GM18498 (cell line): ENCODE measurements around the gene XPNPEP2.

Experiments used
- ATAC-seq: cut with Tn5 transposase; IDR thresholded peaks from one replicate; pipeline ENCODE4 v1.9.1; 2021; ENCODE audit warnings: mild to moderate bottlenecking, moderate library complexity; ENCODE audit not compliant: unreplicated experiment

Gene XPNPEP2

DNA sequence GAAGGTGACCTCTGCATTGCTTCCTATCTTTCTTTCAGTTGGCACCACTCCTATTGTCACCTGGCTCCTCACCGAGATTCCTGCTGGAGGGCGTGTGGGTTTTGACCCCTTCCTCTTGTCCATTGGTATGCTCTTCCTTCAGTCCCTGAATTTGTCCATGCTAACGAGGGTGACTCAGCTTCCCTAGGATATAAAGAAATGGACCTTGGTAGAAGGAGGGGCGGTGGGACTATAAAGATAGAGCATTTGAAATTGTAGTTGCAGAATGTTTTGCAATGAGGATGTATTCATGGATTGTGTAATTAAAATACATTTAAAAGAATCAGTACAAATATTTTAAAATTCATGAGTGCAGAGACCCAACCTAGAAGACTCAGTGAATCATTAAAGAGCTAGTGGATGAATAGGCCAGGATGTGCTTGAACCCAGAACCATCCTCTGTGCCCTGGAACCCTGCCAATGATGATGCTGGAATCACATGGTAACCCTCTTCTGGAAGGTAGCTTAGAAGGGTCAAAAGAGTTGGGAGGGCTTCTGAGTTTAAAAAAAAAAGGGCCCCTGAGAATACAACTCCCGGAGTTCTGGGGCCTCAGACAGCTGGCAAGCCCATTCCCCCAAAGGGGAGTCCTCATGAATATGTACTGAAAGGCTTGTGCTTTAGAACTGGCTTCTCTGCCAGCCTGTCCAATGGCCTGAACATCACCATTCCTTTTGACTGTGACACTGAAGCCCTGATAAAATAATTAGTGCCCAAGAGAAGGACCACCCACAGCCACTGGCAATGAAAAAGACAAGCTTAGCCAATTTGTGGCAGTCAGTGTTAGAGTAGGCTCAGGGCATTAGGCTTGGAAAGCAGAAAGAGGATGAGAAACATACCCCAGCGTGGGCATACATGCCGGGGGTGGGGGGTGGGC is 8.0 kb downstream of the XPNPEP2 start:
- ATAC-seq: no peak

DNA sequence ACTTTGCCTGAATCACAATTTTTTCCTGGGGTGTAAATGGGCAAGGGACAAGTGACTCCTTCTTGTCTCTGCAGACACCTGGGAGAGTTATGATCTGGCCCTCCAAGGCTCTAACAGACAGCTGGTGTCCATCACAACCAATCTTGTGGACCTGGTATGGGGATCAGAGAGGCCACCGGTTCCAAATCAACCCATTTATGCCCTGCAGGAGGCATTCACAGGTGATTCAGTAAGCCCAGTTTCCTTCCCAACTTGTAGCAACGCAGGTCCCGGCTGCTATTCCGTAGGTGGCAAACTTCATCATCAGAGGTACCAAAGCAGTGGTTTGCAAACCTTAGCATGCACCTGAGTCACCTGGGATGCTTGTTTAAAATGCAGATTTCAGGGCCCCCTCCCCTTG is 8.8 kb downstream of the XPNPEP2 start:
- ATAC-seq: no peak

DNA sequence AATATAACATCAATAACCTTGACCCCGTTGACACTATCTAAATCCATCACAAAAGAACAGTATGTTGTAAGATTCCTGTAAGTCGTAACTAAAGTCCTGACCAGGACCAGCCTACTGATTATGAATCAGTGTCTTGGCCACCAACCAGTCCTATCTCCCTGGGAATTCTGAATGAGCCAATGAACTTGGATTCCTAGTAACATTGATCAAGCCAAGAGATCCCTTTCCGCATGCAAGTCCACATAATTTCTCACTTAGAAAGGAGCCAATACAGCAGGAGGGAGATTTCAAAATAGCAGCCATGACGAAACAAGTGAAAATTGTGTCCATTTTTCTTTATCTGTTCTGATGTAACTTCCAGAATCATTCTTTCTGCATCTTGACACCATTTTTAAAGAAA is 9.5 kb downstream of the XPNPEP2 start:
- ATAC-seq: no peak

DNA sequence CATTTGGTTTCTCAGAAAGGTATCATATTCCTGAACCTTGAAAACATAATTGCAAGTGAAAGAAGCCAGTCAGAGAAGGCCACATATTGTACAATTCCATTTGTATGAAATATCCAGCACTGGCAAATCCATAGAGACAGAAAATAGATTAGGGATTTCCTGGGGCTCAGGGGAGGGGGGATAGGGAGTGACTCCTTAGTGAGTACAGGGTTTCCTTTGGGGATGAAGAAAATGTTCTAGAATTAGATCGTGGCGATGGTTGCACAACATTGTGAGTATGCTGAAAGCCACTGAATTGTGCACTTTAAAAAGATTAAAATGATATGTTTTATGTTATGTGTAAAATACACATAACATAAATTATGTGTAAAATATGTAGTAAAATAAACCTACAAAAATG is 10.3 kb downstream of the XPNPEP2 start:
- no peak for ATAC-seq

DNA sequence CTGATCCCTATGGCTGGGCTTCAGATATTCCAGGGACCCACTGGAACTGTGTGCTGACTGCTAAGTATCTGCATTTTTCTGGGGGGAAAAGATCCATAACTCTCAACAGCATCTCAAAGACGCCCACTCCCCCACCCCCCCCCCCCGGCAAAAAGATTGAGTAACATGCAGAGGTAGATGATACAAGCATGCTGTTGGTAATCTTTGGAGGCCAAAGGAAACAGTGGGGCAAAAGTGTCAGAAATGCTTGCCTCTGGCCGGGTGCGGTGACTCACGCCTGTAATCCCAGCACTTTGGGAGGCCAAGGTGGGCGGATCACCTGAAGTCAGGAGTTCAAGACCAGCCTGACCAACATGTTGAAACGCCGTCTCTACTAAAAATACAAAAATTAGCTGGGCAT is 12.2 kb downstream of the XPNPEP2 start:
- ATAC-seq: no peak

DNA sequence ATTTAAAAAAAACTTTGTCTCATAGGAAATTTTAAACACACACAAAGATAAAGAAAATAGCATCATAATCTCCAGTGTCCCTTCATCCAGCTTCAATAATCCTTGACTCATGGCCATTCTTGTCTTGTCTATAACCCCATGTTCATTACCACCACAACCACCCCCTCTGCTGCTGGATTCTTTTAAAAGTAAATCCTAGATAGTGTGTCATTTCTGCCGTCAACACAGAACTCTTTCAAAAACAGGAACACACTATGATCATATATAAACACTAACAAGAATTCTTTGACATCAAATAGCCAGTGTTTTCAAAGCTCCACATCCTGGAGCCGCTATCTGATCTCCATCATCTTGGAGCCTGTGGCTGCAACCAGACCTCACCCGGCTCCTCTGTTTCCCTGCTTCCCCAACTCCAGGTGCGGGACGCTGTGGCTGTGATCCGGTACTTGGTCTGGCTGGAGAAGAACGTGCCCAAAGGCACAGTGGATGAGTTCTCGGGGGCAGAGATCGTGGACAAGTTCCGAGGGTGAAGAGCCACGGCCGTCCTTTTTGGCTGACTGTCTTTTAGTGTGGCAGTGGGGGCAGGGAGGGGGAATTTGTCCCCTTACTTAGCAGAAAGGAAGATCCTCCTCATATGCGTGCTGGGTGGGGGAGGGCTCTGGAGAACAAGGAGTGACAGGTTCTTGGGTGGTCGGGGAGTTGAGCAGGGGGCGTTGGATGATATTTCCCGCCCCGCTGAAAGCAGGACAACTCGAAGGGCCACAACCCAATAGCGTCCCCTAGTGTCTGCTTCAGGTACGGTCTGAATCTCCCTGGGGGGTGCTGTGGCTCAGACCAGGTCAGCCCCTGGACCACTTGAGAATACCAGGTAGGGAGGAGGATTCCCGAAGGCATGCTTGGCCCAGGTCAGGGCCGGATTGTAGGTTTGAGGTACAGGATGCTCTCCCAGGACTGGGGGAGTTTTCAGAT is 15.6 kb downstream of the XPNPEP2 start:
- ATAC-seq: no peak

DNA sequence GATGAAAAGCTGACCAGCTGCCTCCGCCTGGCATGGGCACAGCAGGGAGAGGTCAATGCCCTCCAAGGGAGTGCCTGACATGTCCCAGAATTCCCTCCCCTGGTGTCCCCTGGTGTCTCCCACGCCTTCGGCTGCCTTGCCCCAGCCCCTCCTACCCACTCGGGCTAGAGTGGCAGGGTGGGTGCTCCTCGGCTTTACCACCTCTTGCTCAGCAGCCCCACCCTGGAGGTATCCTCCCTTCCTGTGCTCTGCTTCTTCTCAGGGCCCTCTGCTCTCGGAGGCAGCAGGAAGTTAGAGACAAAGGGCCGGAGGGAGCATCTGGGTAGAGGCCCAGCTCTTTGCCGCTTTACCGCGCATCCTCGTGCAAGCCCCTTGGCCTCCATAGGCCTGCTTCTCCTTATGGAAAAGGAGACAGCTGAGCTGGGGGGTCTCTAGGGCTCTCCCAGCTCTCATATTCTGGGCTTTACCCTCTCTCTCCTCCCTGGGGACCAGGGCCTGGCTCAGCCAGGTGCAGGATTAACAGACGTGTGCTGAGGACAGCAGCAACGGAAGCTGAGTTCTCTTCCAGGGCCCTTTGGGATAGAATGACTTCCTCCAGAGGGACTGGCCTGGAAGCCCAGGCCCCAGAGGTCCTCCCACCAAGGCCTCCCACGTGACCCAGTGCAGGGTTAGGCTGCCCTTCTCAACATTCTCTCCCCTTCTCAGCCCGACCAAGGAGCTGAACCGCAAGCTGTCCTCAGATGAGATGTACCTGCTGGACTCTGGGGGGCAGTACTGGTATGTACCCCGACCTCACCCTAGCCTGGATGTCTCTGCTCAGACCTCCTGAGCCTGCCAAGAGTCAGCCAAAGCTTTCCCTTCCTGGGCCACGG is 17.2 kb downstream of the XPNPEP2 start:
- peak; percentile 54 for ATAC-seq

DNA sequence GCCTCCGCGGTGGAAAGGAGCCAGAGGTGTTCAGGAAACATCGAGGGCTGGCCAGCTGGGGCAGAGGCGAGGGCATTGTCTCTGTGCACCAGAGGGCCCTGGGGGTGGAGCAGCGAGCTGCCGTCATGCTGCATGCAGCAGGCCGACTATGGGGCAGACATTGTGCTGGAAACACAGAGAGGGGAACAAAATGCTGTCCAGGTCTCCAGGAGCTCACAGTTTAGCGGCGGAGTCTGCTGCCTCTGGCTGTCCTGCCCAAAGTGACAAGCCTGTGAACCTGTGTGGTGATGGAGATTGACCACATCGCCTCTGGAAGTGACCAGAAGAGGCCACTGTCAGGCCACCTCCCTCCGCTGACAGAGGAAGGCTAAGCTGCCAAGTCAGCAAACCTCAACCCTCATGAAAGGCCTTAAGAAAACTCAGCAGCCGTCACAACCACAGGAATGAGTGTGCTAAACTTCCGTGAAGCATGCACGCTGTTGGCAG is 20.8 kb downstream of the XPNPEP2 start:
- no peak for ATAC-seq

DNA sequence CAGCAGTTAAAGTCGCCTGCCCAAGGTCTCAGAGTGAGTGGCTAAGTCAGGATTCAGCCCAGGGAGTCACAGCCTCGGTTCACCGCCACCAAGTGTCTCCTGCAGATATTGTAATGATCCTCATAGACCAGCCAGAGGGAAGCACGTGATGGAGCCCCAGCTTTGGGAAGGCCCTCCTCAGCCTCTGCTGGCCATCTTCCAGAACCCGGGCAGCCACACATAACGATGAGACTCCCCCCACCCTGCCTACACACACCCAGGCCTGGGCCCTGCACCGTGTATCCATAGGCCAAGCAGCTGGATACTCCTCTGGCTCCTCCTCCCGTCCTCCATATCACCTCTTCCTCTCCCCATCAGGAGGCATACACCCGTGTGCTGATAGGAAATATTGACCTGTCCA is 21.4 kb downstream of the XPNPEP2 start:
- ATAC-seq: no peak

DNA sequence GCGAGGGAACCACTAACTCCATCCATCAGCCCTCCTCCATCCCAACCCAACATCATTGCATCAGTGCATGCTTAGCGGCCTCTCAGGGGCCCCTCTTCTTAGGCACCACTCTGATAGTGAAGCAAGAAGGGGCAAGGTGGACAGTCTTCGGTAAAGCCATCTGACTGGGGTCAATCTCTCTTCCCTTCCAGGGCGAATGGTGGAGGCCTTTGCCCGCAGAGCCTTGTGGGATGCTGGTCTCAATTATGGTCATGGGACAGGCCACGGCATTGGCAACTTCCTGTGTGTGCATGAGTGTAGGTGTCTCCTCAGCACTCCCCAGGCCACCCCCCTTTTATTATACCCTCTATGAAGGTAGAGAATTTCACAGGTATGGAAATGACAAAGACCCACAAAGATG is 22.2 kb downstream of the XPNPEP2 start:
- ATAC-seq: no peak

DNA sequence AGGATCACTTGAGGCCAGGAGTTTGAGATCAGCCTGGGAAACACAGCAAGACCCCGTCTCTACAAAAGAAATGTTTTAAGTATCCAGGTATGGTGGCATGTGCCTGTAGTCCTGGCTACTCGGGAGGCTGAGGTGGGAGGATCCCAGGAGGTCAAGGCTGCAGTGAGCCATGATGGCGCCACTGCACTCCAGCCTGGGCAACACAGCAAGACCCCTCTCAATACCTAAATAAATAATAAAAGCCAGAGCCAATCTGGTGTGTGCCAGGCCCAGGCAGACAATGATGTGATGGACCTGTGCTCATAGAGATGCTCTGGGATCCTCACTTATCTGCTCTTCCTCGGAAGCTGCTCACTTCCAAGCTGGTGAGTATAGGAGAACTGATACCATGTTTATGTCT is 22.8 kb downstream of the XPNPEP2 start:
- ATAC-seq: no peak

DNA sequence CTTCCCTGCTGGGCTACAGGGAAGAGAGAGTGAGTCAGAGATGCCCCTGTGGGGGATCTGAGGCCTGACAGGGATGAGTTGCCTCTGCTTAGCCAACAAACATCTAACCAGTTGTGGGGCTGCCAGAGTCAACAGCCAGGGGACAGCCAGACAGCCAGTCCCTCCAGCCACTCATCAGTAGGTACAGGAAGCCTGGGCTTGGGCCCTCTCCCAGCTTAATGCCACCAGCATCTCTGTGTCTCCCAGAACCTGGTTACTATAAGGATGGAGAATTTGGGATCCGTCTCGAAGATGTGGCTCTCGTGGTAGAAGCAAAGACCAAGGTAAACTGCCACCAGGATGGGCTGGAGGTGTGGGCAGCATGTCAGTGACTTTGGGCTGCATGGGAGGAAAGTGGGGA is 23.7 kb downstream of the XPNPEP2 start:
- ATAC-seq: no peak

DNA sequence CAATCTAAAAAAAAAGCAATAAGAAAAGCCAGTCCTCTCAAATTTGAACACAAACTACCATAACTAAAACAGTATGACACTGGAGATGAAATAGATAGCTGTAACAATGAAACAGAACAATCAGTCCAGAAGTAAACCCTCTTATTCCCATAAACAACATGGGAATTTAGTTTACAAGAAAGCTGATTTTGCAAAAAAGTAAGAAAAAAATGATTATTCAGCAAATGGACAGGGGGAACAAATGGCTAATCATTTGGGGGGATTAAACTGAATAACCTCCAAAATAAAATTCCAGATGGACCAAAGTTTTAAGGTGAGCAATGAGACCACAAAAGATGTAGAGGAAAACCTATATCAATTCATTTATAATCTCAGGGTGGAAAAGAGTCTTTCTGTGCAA is 24.9 kb downstream of the XPNPEP2 start:
- ATAC-seq: no peak

DNA sequence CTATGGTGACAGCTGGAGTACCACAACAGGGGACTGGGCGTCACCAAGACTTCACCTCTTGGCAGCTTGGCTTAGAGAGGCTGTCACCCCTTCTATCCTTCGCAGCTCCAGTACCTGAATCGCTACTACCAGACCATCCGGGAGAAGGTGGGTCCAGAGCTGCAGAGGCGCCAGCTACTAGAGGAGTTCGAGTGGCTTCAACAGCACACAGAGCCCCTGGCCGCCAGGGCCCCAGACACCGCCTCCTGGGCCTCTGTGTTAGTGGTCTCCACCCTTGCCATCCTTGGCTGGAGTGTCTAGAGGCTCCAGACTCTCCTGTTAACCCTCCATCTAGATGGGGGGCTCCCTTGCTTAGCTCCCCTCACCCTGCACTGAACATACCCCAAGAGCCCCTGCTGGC is 29.4 kb downstream of the XPNPEP2 start:
- ATAC-seq: no peak

DNA sequence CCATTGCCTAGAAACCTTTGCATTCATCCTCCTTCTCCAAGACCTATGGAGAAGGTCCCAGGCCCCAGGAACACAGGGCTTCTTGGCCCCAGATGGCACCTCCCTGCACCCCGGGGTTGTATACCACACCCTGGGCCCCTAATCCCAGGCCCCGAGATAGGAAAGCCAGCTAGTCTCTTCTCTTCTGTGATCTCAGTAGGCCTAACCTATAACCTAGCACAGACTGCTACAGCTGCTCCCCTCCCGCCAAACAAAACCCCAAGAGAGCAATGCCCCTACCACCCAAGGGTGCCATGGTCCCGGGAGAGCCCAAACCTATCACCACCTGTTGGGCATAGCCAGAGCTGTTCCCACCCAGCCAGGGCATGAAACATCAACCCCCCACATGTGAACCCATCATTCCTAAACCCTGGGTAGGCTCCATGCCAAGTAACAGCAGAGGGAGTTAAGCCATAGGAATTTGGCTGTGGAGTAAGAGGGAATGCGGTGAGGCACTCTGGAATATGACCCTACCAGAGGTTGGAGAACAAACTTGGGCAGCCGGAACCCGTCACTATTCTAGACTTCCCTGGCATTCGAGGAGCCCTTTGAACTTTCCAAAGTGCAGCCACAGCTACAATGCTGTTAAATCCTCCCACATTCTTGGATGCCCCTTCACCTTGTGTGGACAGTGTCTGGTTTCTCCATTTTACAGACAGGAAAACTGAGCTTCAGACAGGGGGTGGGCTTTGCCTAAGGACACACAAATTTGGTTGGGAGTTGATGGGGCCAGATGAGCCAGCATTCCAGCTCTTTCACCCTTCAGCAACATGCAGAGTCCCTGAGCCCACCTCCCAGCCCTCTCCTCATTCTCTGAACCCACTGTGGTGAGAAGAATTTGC is 30.0 kb downstream of the XPNPEP2 start:
- ATAC-seq: no peak

DNA sequence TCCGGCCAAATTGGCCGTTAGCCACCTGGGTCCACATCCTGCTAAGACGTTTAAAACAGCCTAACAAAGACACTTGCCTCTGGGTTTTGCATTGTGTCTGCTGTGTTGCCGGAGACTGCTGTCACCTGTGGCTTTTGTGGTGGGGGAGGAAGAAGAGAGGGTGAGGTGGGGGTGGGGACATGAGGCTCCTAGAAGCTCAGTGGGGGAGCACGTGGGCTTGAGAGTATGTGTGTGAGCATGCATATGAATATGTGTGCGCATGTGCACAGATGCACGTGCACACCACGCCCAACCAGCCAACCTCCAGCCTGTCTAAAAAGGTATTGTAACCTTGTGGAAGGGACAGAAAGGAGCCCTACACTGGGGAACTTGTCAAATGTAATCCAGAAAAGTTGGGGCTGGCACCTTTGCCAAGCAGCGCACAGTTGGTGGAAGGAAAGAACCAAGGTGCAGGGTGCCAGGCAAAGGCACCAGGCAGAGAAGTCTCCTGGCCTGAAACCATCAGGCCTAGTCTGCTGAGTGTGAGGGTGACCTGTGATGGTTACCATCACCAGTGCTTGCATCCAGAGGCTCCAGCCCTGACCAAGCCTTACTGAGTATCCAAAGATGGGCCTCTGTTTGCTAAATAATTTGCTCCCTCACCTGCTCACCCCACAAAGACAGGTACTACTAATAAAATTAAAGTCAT is 30.8 kb downstream of the XPNPEP2 start:
- ATAC-seq: peak; percentile 66

DNA sequence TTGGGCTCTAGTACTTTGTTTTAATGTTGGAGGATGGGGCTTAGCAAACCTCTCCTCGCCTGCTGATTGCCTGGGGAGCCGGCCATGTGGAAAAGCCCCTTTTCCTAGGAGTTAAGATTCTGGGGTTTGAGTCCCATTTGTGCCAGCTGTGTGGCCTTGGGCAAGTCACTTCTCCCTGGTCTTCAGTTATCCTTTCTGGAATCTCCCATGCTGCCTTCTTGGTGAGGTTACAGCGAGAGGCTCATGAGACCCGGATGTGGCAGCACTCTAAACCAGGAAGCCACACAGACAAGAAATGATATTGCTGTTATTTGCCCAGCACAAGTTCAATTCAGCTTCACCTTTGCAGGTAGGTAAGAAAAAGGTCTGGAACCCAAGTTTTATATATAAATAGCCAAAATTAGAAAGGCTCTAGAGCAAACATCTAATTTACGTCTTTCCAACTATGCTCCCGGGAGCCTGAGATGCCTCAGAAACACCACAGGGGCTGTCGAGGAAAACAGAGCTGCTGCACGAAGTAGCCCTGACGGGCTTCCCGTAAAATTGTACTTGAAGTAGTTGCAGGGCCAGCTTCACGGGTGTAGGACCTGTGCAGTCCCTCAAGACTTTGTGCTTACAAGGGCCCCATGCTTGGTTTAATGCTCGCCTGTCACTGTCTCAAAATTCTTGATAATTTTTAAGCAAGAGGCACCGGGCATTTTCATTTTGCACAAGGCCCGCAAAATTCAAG is 32.7 kb downstream of the XPNPEP2 start:
- no peak for ATAC-seq

DNA sequence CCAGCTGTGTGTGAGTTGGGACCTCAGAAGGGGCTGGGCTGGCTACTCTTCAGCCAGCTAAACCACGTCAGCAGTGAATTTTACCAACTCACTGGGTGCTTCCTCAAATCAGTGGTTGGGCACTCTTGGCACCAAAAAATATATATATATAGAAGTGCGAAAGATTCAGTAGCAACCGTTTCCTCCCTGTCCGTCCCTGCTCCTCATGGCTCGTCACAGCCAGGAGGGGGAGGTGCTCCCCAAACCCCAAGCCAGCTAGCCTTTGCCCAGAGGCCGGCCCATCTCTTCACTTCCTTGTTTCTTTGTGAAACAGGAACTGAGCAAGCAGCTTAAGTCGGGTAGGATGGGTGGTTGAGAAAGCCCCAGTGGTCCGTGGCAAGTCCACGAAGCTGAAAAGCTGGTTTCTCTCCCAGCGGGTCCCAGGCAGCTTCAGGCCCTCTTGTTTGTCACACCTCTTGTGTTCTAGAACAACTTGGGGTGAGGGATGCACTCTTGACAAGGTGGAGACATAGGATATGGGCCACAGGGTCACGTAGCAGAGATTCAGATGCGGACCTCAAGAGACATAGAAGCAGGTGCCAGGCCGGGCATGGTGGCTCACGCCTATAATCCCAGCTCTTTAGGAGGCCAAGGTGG is 34.1 kb downstream of the XPNPEP2 start:
- ATAC-seq: peak; percentile 70
